Activated naive CD8-positive, alpha-beta T cell treated with anti-CD3 and anti-CD28 coated beads, Interleukin-2, amount 50 U/mL, for 24 hours (primary cell): Measurements from ENCODE around the gene BAD.
A peak's percentile ranks its signal among the peaks of the same experiment; 100 is the strongest.

Experiments
- ATAC-seq: fragments of 150-1000 bp; cut with Tn5 transposase; one replicate; pipeline ENCODE4 v1.10.0; 2021
- DNase-seq: peaks from one replicate; pipeline ENCODE4 v3.0.0; 2021
- H3K27ac Mint-ChIP-seq: one replicate; pipeline ENCODE4 v1.8.0; 2021; ENCODE audit warnings: mild to moderate bottlenecking, mixed read lengths
- H3K27me3 Mint-ChIP-seq: one replicate; pipeline ENCODE4 v1.8.0; 2021; ENCODE audit warnings: mixed read lengths
- H3K36me3 Mint-ChIP-seq: one replicate; pipeline ENCODE4 v1.8.0; 2021; ENCODE audit warnings: low read depth, mixed read lengths
- H3K4me1 Mint-ChIP-seq: one replicate; pipeline ENCODE4 v1.8.0; 2021; ENCODE audit warnings: mixed read lengths
- H3K4me3 Mint-ChIP-seq: one replicate; pipeline ENCODE4 v1.8.0; 2021; ENCODE audit warnings: mild to moderate bottlenecking, moderate library complexity, mixed read lengths
- H3K9me3 Mint-ChIP-seq: one replicate; pipeline ENCODE4 v1.8.0; 2021; ENCODE audit warnings: mixed read lengths

BAD gene

DNA sequence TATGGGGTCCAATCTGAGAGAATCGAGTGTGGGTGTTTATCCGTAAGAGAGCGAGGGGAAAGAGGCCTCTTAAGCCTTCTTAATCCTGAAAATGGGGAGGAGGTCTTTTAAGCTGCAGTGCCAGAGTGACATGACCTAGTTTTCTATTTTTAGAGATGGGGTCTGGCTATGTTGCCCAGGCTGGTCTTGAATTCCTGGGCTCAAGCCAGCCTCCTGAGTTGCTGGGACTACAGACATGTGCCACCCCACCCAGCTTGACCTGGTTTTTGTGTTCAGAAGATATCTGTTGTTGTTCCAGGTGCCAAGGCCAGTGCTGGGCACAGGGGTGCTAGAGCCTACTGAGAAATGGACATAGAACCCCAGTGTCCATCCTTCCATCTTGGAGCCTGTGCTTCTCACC, 1.4 kb downstream of the BAD start:
- peaks cover 17% of the 10 kb centered on the region for H3K4me1 Mint-ChIP-seq
- H3K4me3 Mint-ChIP-seq, result peak overlapping the region; percentile 25
- H3K36me3 Mint-ChIP-seq, result peaks cover 9% of the 10 kb centered on the region
- no peak overlapping the region for H3K27ac Mint-ChIP-seq
- no peaks in the 10 kb centered on the region for H3K9me3 Mint-ChIP-seq
- no peaks in the 10 kb centered on the region for H3K27me3 Mint-ChIP-seq
- DNase-seq (no peak), ATAC-seq (no peak)

DNA sequence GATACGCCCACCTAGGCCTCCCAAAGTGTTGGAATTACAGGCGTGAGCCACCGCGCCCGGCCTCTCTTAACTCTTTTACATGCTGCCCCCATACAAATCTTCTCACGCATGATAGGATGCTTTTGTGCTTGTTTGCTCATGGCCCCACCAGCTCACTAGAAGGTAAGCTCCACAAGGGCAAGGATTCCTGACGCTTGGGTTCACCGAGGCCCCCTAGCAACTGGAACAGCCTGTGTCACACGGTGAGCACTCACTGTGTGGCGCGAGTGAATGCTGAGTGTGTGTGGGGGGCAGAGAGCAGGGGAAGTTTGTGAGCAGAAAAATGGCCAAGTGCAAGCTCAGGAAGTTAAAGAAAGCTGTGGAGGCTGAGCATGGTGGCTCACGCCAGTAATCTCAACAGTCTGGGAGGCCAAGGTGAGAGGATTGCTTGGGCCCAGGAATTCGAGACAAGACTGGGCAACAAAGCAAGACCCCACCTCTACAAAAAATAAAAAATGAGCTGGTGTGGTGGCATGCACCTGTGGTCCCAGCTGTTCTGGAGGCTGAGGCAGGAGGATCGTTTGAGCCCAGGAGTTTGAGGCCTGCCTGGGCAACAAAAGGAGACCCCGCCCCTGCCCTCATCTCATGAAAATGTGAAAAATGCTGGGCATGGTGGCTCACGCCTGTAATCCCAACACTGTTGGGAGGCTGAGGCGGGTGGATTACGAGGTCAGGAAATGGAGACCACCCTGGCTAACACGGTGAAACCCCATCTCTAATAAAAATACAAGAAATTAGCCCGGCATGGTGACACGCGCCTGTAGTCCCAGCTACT, 2.3 kb downstream of the BAD start:
- H3K4me3 Mint-ChIP-seq, result no peak overlapping the region
- DNase-seq (no peak), ATAC-seq (no peak)
- peaks cover 9% of the 10 kb centered on the region for H3K36me3 Mint-ChIP-seq
- H3K4me1 Mint-ChIP-seq, result peaks cover 17% of the 10 kb centered on the region
- peak overlapping the region; percentile 65 for H3K27ac Mint-ChIP-seq
- no peaks in the 10 kb centered on the region for H3K27me3 Mint-ChIP-seq
- H3K9me3 Mint-ChIP-seq, result no peaks in the 10 kb centered on the region

DNA sequence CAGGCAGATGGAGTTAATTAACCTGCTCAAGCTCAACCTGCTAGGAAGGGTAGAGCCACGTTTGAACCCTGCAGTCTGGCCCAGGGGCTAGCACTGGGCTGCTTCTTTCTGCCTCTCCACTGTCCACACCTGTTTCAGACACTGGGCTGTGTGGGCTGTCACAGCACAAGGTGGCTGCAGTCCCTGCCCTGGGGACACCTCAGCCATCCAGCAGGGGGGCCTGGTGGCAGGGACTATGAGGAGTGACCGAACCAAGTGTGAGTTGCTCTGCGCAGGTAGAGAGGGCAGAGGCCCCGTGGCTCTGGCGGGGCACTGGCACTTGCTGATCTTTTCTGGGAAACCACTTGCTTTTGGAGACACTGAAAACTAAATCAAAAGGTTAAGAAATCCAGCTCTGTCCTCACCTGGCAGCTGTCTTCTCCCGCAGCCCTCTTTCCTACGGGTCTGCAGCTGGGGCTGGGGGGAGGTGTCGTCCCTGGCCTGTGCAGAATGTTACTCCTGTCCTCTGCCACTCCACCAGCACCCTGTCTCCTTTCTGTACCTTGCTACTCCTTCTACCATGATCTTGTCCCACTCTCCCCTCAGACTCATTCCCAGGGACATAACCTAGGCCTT, 5.8 kb downstream of the BAD start:
- no peak for ATAC-seq
- Mint-ChIP-seq H3K4me1 (peaks cover 4% of the 10 kb centered on the region), H3K9me3 (no peaks in the 10 kb centered on the region), H3K4me3 (no peak overlapping the region), H3K27me3 (no peaks in the 10 kb centered on the region), H3K36me3 (peaks cover 9% of the 10 kb centered on the region), H3K27ac (no peak overlapping the region)
- no peak for DNase-seq

DNA sequence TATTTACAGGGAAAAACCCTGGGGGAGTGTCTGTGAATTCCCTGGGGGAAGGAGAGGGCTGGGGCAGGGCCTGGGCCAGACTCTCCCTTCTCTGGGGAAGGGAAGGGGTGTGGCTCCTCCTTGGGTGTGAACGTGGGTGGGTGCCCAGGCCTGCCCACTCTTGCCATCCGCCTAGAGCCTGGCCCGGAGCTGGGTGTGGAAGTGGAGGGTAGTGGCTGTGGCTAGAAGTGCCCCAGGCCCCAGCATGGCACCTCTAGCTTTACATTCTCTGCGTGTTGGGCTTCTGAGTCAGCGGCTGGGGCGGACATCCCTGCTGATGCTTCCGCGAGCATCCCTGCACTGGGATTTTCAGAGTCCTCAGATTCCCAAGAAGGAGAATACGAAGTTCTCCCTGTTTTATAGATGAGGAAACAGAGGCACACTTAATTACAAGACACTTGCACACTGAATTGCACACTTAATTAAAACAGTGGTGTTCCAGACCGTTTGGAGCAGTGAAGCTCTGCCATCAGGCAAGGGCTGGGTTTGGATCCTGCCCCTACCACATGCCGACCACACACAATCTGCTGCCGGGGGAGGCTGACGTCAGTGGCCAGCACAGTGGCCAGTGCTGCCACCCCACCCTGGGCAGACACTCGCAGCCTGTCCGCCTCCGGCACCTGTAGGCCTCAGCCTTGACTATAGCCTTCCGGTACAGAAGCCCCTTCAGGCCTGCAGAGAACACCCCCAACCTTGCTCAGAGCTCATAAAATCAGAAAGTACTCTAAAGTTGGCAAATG, 7.6 kb downstream of the BAD start:
- no peak for DNase-seq
- Mint-ChIP-seq H3K27ac (no peak overlapping the region), H3K27me3 (no peaks in the 10 kb centered on the region), H3K4me1 (peaks cover 6% of the 10 kb centered on the region), H3K4me3 (no peak overlapping the region), H3K36me3 (peaks cover 4% of the 10 kb centered on the region), H3K9me3 (no peaks in the 10 kb centered on the region)
- no peak for ATAC-seq

DNA sequence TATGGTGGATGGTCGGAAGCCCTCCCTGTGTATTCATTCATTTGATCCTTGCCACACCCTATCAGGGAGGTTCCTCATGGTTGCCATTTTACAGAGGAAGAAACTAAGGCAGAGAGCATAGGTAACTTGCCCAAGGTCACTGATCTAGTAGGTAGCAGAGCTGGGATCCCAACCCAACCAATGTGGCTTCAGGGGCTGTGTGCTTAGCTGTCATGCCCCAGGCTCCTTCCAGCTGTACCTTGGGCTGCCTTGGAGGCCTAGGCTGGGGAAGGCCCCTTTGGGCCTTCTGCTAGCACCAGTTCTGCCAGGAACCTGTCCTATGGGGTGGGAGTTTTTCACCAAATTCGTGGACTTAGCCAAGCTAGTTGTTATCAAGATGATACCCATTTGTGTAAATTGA, 8.6 kb downstream of the BAD start:
- no peaks in the 10 kb centered on the region for H3K27me3 Mint-ChIP-seq
- no peak overlapping the region for H3K27ac Mint-ChIP-seq
- peaks cover 8% of the 10 kb centered on the region for H3K4me1 Mint-ChIP-seq
- DNase-seq, result no peak
- no peaks in the 10 kb centered on the region for H3K36me3 Mint-ChIP-seq
- ATAC-seq, result no peak
- no peaks in the 10 kb centered on the region for H3K9me3 Mint-ChIP-seq
- no peak overlapping the region for H3K4me3 Mint-ChIP-seq

DNA sequence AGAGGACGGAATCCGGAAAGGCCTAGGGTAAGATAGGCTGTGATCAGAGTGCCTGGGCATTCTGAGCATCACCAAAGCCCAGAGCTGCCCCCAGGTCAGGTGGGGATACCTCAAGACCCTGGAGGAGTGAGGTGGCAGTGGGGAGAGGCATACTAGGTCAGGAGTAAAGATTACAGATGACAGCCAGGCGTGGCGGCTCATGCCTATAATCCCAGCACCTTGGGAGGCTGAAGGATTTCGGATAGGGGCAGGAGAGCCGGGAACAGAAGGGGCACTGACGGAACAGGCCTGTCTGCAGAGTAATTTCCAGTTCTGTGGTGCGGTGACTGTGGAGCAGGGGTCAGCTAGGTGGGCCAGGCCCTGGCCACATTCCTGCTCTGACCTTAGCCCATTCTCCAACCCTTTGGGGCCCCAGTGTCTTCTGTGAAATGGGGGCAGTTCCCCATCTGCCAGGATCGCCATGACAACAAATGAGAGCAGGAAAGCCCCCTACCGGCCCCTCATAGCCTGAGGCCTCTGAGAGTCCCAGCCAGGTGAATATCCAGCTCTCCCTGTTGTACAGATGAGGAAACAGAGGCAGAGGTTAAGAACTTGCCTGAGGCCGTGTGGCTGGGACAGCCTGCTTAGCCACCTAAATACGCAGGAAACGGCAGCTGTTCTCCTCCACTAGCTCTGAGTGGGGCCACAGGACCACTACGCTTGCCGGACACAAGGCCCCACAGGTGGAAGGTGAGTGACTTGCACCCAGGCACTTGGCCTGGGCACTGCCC, 9.2 kb downstream of the BAD start:
- Mint-ChIP-seq H3K9me3 (no peaks in the 10 kb centered on the region), H3K4me1 (peaks cover 10% of the 10 kb centered on the region), H3K4me3 (no peak overlapping the region), H3K27ac (no peak overlapping the region), H3K27me3 (no peaks in the 10 kb centered on the region), H3K36me3 (peaks cover 2% of the 10 kb centered on the region)
- DNase-seq (no peak), ATAC-seq (no peak)

DNA sequence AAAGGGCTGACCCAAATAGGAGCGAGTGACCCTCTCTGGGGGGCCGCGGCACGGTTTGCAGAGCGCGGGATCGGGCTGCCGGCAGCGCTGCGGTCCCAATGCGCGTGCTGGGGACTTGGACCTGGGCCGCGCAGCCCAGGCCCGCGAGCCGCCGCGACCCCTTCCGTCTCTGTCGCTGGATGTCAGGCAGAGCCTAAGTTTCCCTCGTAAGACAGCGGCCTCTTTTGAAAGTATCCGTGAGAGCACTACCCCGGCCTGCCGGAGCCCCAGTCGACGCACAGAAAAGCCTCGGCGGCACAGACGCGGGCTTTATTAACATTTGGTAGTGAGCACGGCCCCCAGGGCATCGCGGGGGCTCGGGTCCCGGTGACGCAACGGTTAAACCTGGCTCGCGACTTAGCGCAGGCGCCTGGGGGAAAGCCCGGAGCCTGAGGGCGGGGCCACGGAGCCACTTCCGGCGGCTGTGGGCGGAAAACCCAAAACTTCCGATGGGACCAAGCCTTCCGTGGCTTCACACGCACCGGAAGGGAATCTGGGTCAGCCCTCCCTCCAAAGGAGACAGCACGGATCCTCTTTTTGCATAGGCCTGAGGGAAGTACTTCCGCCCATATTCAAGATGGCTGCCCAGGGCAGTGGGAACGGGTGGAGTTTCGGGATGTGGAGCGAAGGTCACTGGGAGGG, 14.8 kb downstream of the BAD start:
- H3K4me3 Mint-ChIP-seq, result peak overlapping the region; percentile 98
- DNase-seq (peak; percentile 99), ATAC-seq (peak; percentile 86)
- peak overlapping the region; percentile 96 for H3K27ac Mint-ChIP-seq
- no peaks in the 10 kb centered on the region for H3K9me3 Mint-ChIP-seq
- H3K36me3 Mint-ChIP-seq, result peaks cover 9% of the 10 kb centered on the region
- H3K4me1 Mint-ChIP-seq, result peaks cover 28% of the 10 kb centered on the region
- no peaks in the 10 kb centered on the region for H3K27me3 Mint-ChIP-seq

DNA sequence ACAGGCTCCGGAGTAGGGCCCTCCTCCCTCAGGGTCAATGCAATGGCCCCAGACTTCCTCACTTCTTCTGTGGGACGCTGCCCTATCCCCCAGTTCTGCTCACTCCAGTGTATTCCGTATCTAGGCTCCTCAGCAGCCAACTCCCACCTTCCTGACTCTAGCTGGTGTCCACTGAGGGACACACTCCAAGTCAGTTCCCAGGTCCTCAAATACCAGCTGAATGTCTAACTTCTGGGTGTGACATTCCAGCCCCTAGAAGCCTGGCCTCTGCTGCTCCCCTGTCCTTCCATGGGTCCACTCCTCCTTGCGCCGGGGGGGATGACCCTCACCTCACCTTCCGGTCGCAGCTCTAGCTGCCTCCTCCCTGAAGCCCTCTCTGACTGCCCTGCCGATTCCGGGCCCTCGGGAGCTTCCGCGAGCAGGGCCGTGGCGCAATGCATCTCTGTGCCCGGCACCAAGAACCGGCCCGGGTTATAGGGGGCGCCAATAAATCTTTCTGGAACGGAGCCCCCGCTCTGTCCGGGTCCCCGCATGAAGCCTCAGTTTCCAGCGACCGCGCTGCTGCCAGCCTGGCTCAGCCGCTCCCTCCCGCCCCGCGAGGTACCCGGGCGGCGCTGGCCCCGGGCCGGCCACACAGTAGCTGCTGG, 15.4 kb downstream of the BAD start:
- H3K4me1 Mint-ChIP-seq, result peaks cover 28% of the 10 kb centered on the region
- H3K36me3 Mint-ChIP-seq, result peaks cover 9% of the 10 kb centered on the region
- H3K27me3 Mint-ChIP-seq, result no peaks in the 10 kb centered on the region
- peak overlapping the region; percentile 91 for H3K27ac Mint-ChIP-seq
- peak; percentile 60 for DNase-seq
- peak overlapping the region; percentile 98 for H3K4me3 Mint-ChIP-seq
- H3K9me3 Mint-ChIP-seq, result no peaks in the 10 kb centered on the region
- peak; percentile 9 for ATAC-seq

DNA sequence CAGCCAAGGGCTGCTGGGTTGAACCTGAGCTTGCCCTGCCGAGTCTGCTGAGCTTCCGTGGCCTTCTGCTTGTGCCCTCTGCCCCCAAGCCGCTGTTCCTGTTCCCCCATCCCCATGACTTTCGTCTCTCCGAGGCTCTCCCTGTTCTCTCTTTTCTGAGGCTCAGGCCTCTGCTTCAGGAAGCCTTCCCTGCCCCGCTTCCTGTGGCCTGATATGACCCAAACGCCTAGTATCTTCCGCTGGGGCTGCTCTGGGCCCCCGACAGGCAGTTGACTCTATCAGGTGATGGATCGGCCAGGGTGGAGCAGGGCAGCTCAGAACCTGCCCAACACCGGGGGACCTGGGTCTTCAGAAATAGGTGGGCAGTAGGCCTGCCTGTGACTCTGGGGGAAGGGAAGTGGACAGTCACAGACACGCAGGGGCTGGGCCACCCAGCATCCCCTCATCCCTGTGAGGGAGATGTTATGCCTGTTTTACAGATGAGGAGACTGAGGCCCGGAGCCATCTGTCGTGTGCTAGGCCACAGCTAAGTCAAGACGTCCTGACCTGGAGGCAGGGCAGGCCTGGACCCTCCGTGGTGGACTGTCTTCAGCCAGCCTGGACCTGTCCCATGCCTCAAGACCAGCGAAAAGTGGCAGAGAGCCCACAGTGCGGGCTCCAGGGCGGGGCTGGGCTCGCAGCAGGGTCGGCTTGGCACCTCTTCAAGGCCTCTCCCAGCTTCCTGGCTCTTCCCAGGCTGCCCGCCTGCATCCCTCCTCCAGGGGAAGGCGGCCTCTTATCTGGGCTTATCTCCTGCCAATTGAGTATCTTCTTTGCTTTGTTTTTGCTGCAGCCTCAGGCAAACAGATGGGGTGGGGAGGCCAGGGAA, 16.2 kb downstream of the BAD start:
- Mint-ChIP-seq H3K27me3 (no peaks in the 10 kb centered on the region), H3K27ac (peak overlapping the region; percentile 91), H3K36me3 (peaks cover 9% of the 10 kb centered on the region), H3K4me1 (peaks cover 28% of the 10 kb centered on the region), H3K9me3 (no peaks in the 10 kb centered on the region), H3K4me3 (peak overlapping the region; percentile 98)
- no peak for ATAC-seq
- DNase-seq, result no peak

DNA sequence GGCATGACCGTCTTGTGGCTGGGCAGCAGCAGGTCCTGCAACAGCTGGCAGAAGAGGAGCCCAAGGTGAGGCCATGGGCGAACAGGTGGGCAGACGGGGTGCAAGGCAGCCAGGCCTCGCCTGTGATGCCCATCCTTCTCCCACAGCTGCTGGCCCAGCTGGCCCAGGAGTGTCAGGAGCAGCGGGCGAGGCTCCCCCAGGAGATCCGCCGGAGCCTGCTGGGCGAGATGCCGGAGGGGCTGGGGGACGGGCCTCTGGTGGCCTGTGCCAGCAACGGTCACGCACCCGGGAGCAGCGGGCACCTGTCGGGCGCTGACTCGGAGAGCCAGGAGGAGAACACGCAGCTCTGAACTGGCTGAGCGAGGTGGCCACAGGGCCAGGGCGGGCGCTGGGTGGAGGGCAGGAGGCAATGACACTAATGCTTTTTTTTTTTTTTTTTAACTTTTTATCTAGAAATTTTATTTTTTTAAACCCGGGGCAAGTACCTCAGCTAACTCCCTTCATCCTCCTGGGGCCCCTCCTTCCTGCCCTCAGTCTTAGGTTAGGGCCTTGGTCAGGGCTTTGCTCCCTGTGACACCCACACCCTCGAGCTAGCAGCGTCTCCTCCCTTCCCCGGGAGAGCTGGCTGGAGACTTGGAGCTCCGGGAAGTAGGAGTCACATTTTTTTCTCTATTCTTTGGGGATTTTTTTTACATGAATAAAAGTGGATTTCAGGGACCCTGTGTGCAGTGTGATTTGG, 17.1 kb downstream of the BAD start:
- no peak for DNase-seq
- peak overlapping the region; percentile 46 for H3K27ac Mint-ChIP-seq
- no peaks in the 10 kb centered on the region for H3K27me3 Mint-ChIP-seq
- H3K9me3 Mint-ChIP-seq, result no peaks in the 10 kb centered on the region
- H3K4me1 Mint-ChIP-seq, result peaks cover 27% of the 10 kb centered on the region
- no peak for ATAC-seq
- peaks cover 9% of the 10 kb centered on the region for H3K36me3 Mint-ChIP-seq
- H3K4me3 Mint-ChIP-seq, result peak overlapping the region; percentile 98

DNA sequence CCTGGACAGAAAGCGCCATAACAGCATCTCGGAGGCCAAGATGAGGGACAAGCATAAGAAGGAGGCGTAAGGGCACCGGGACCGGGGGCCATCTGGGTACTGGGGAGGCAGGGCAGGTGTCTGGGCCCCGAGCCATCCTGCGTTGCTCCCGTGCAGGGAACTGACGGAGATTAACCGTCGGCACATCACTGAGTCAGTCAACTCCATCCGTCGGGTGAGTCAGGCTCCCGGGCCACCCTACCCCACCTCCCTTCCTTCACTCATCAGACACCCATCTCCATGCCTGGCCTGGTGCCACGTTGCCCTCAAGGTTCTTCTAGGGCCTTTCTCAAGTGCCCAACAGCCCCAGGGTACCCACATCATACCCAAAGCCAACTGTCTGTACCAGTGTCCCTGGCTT, 18.1 kb downstream of the BAD start:
- ATAC-seq (no peak), DNase-seq (no peak)
- Mint-ChIP-seq H3K36me3 (peaks cover 9% of the 10 kb centered on the region), H3K9me3 (no peaks in the 10 kb centered on the region), H3K4me3 (no peak overlapping the region), H3K27ac (no peak overlapping the region), H3K27me3 (no peaks in the 10 kb centered on the region), H3K4me1 (peaks cover 21% of the 10 kb centered on the region)
